Measurements from ENCODE around the gene GIT2.

GIT2 gene

DNA sequence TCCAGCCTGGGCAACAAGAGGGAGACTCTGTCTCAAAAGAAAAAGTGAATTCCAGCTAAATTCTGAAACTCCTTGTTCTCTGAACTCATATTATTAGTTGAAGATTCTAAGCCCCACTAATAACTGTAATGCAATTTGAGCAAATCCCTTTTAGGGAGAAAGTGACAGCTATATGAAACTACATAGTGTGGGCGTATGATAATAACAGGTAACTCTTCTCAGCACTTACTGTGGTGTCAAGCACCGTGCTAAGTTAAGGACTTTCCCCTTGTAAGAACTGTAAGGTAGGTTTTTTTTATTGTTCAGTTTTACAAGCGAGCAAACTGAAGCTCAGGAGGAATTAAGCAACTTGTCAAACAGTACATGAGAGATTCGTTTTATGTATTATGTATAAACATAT is 8.4 kb upstream of the GIT2 start:
- Histone ChIP-seq H3K27ac (ENCODE audit: low read depth, low read length) (no peak overlapping the region), H3K27me3 (ENCODE audit: control insufficient read depth, insufficient read depth, low read length) (peaks cover 8% of the 10 kb centered on the region), H3K9me3 (ENCODE audit: control insufficient read depth, insufficient read depth, low read depth, low read length) (no peaks in the 10 kb centered on the region), H3K4me1 (ENCODE audit: control insufficient read depth, insufficient read depth, low read length) (peaks cover 4% of the 10 kb centered on the region), H3K36me3 (ENCODE audit: control insufficient read depth, insufficient read depth, low read length) (no peaks in the 10 kb centered on the region), H3K9ac (ENCODE audit: low read length) (no peak overlapping the region), H3K4me3 (ENCODE audit: low read depth, low read length) (no peak overlapping the region)

DNA sequence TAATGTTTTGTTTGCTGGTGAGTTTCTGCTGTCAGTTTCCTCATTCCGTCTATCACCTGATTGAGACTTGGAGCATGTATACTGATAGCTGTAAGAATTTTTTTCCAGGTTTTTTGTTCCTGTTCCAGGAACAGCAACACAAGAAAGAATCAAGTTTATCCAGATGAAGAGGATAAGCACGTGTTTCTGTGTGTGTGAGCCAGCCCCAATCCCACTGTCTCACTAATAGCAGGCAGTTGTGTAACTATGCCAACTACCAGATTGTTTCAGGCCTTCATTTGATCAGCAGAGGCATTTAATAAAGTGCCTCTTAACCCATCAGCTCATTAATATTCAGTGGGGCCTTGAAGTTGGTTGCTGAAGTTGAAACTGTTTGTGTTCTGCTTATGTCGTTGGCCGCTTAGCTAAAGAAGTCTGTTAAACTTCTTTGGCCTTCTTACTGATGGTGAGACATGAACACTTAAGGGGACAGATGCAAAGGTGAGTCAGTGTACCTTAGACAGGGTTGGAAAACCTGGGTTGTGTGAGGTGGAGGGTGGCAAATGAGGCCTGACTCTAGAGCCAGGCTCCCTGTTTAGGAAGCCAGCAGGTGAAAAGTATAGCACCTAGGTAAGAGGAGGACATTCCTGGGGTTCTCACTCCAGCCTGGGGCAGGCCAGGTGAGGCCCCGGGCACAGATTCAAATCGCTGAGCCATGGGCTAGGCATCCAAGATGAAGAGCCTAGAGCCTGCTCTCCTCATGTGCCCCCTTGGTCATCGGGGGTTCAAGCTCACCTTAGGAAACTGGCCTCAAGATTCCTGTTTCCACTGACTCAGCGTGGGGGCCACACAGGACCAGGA is 6.7 kb upstream of the GIT2 start:
- Histone ChIP-seq H3K27ac (ENCODE audit: low read depth, low read length) (no peak overlapping the region), H3K27me3 (ENCODE audit: control insufficient read depth, insufficient read depth, low read length) (peaks cover 8% of the 10 kb centered on the region), H3K9me3 (ENCODE audit: control insufficient read depth, insufficient read depth, low read depth, low read length) (no peaks in the 10 kb centered on the region), H3K4me3 (ENCODE audit: low read depth, low read length) (no peak overlapping the region), H3K36me3 (ENCODE audit: control insufficient read depth, insufficient read depth, low read length) (no peaks in the 10 kb centered on the region), H3K4me1 (ENCODE audit: control insufficient read depth, insufficient read depth, low read length) (peaks cover 7% of the 10 kb centered on the region), H3K9ac (ENCODE audit: low read length) (no peak overlapping the region)

DNA sequence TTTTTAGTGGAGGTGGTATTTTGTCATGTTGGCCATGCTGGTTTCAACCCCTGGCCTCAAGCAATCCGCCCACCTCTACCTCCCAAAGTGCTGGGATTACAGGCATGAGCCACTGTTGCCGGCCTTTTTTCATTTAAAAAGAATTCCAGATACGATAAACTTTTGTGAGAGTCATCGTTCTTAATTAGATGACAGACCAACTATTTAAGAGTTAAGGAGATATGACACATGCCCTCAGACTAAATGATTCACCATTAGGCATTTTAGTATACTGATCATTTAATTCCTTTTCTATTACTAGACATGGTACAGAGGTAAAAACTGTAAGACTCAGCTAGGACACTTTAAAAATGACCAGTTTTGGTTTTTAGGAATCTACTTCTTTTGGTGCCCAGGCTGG is 5.4 kb upstream of the GIT2 start:
- Histone ChIP-seq H3K36me3 (ENCODE audit: control insufficient read depth, insufficient read depth, low read length) (no peaks in the 10 kb centered on the region), H3K27ac (ENCODE audit: low read depth, low read length) (no peak overlapping the region), H3K9ac (ENCODE audit: low read length) (no peak overlapping the region), H3K9me3 (ENCODE audit: control insufficient read depth, insufficient read depth, low read depth, low read length) (no peaks in the 10 kb centered on the region), H3K4me1 (ENCODE audit: control insufficient read depth, insufficient read depth, low read length) (peaks cover 7% of the 10 kb centered on the region), H3K27me3 (ENCODE audit: control insufficient read depth, insufficient read depth, low read length) (peaks cover 8% of the 10 kb centered on the region), H3K4me3 (ENCODE audit: low read depth, low read length) (no peak overlapping the region)

DNA sequence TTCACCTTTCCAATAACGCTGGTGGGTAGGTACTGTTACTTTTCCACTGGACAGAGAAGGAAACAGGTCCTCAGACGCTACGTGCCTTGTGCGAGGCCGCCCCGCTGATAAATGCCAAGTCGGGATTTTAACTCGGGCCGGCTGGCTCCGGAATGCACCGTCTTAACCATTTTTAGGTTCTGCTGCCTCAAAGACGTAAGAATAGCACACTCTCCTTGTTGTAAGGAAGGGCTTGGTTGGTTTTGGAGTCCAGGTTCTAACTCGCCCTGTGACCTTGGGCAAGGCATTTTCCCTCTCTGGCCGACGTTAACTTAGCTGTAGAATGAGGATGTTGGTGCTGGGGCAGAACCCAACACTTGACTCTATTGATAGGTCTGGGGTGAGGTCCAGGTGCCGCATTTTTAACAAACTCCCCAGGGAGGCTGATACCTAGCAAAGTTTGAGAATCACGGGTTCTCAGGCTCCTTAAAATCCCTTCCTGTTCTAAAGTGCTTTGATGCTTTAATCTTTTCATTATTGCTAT is 3.9 kb upstream of the GIT2 start:
- H3K4me3 ChIP-seq (ENCODE audit: low read depth, low read length): peak overlapping the region; percentile 86
- no peak overlapping the region for H3K27ac ChIP-seq (ENCODE audit: low read depth, low read length)
- H3K36me3 ChIP-seq (ENCODE audit: control insufficient read depth, insufficient read depth, low read length): no peaks in the 10 kb centered on the region
- H3K9ac ChIP-seq (ENCODE audit: low read length): peak overlapping the region; percentile 99
- H3K4me1 ChIP-seq (ENCODE audit: control insufficient read depth, insufficient read depth, low read length): peaks cover 11% of the 10 kb centered on the region
- no peaks in the 10 kb centered on the region for H3K9me3 ChIP-seq (ENCODE audit: control insufficient read depth, insufficient read depth, low read depth, low read length)
- H3K27me3 ChIP-seq (ENCODE audit: control insufficient read depth, insufficient read depth, low read length): peaks cover 8% of the 10 kb centered on the region

DNA sequence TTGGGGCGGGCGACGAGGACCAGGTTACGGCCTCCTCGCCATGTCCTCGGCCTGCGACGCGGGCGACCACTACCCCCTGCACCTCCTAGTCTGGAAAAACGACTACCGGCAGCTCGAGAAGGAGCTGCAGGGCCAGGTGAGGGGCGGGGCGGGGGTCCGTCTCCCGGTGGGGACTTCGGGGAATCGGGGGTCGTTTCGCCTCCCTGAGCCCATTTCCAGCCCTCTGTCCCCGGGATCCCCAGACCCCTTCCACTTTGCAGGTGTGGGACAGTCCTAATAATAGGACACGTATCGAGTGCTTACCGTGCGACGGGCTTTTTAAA is 3.4 kb upstream of the GIT2 start:
- H3K27ac ChIP-seq (ENCODE audit: low read depth, low read length): no peak overlapping the region
- peak overlapping the region; percentile 86 for H3K4me3 ChIP-seq (ENCODE audit: low read depth, low read length)
- peaks cover 8% of the 10 kb centered on the region for H3K27me3 ChIP-seq (ENCODE audit: control insufficient read depth, insufficient read depth, low read length)
- H3K9me3 ChIP-seq (ENCODE audit: control insufficient read depth, insufficient read depth, low read depth, low read length): no peaks in the 10 kb centered on the region
- H3K9ac ChIP-seq (ENCODE audit: low read length): peak overlapping the region; percentile 99
- H3K36me3 ChIP-seq (ENCODE audit: control insufficient read depth, insufficient read depth, low read length): no peaks in the 10 kb centered on the region
- H3K4me1 ChIP-seq (ENCODE audit: control insufficient read depth, insufficient read depth, low read length): peaks cover 15% of the 10 kb centered on the region

DNA sequence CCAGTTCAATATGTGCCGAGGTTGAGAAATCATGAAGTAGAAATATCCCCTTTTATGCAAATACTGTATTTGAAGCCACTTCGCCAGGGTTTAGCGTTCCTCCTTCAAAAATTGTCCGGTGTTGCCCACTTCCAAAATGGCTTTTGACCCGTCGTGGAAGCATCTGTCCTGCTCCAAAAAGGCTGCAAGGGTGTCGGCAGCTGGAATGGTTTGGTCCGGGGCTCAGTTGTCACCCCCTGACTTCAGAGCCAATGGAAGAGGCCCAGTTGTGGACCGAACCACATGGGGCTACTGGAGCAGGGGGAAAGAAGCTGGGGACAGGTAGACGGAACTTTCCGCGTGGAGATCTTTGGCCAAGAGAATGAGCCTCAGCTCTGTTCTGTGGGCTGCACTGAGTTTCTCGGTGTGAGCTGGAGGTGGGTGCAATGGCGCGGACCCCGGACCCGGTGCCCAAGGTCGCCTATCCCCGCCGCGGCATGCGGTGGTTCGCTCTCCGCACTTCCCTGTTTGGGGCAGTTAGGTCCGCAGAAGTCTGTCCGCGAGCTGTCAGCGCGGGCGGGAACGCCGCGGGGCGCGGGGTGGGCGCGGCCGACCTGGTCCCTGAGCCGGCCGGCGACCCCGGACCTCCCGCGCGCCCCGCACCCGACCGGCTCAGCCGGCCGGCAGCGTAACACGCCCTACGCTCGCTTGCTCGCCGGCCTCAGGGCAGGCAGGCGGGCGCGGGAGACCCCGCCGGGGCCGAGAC is 2.9 kb upstream of the GIT2 start, which contains the start of gene ANKRD13A:
Gene ANKRD13A, plus strand, starts transcription at position 527 of the 745 bp plus-strand sequence. CDS start 259 bp downstream, outside the sequence.
- no peaks in the 10 kb centered on the region for H3K36me3 ChIP-seq (ENCODE audit: control insufficient read depth, insufficient read depth, low read length)
- H3K4me1 ChIP-seq (ENCODE audit: control insufficient read depth, insufficient read depth, low read length): peaks cover 20% of the 10 kb centered on the region
- no peaks in the 10 kb centered on the region for H3K9me3 ChIP-seq (ENCODE audit: control insufficient read depth, insufficient read depth, low read depth, low read length)

DNA sequence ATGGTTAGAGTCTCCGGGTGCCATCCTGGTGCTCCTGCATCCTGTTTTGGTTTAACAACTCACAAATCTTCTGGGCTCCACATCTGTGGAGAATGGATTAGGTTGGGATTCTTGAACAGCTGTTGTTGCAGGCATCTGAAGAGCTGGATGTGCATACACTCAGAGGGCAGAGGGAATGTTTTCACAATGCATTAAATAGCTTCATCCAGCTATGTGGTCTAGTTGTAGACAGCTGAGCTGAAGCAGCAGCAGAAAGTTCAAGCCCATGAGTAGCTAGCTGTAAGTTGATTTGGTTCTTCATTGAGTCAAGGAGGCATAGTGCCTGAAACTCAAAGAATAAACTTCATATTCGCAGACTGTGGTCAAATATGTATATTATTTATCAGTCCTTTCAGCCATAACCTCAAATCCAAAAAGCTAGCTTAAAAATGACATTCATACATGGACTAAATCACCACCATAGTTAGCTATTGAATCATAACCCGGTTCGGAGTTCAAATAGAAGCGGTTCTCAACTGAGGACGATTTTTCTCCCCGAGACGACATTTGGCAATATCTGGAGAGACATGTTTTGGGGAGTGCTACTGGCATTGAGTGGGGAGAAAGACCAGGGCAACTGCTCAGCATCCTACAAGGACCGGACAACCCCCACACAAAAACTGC is 2.2 kb upstream of the GIT2 start:
- Histone ChIP-seq H3K27ac (ENCODE audit: low read depth, low read length) (peak overlapping the region; percentile 96; the same call in 1 of the 2 replicates), H3K36me3 (ENCODE audit: control insufficient read depth, insufficient read depth, low read length) (no peaks in the 10 kb centered on the region), H3K4me1 (ENCODE audit: control insufficient read depth, insufficient read depth, low read length) (peaks cover 20% of the 10 kb centered on the region), H3K9me3 (ENCODE audit: control insufficient read depth, insufficient read depth, low read depth, low read length) (no peaks in the 10 kb centered on the region), H3K9ac (ENCODE audit: low read length) (peak overlapping the region; percentile 99), H3K27me3 (ENCODE audit: control insufficient read depth, insufficient read depth, low read length) (peaks cover 8% of the 10 kb centered on the region), H3K4me3 (ENCODE audit: low read depth, low read length) (peak overlapping the region; percentile 86)

More for the DNA sequence above, 2.9 kb upstream of the GIT2 start, which contains the start of gene ANKRD13A:
- H3K27ac ChIP-seq (ENCODE audit: low read depth, low read length): peak within 1 kb of the TSS; percentile 96
- H3K9ac ChIP-seq (ENCODE audit: low read length): peak within 1 kb of the TSS; percentile 99
- peak within 1 kb of the TSS; percentile 86 for H3K4me3 ChIP-seq (ENCODE audit: low read depth, low read length)
- H3K27me3 ChIP-seq (ENCODE audit: control insufficient read depth, insufficient read depth, low read length): peaks cover 8% of the 10 kb centered on the region

DNA sequence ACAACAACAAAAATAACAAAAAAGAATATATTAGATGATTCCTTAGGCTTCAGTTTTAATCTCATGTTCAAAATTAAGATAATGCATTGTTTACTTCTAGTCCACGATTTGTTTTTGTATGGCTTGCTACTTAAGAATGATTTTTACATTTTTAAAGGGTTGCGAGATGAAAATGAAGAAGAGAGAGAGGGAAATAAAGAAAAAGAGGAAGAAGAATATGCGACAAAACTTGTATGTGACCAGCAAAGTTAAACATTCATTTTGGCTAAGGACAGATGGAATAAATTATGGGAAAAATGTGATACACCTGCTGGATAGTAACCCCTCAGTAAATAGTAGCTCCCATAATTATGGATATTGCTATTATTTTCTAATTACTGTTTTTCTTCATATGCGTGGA is 1.2 kb upstream of the GIT2 start:
- Histone ChIP-seq H3K9me3 (ENCODE audit: control insufficient read depth, insufficient read depth, low read depth, low read length) (no peaks in the 10 kb centered on the region), H3K27me3 (ENCODE audit: control insufficient read depth, insufficient read depth, low read length) (peaks cover 8% of the 10 kb centered on the region), H3K36me3 (ENCODE audit: control insufficient read depth, insufficient read depth, low read length) (no peaks in the 10 kb centered on the region), H3K4me3 (ENCODE audit: low read depth, low read length) (no peak overlapping the region), H3K9ac (ENCODE audit: low read length) (no peak overlapping the region), H3K27ac (ENCODE audit: low read depth, low read length) (no peak overlapping the region), H3K4me1 (ENCODE audit: control insufficient read depth, insufficient read depth, low read length) (peaks cover 20% of the 10 kb centered on the region)

DNA sequence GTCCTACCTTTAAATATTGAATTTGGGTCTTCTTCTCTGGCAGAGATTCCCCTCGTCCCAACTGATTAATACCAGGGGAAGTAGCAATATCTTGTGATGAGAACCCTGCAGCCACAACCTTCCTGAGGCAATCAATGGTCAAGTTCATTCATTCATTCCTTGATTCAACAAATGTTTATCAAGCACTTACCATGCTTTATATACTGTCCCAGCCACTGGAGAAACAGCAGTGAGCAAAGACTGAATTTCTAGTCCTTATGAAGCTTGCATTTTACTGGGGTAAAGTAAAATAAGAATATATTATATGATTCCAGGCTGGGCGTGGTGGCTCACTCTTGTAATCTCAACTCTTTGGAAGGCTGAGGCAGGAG is 300 bp upstream of the GIT2 start:
- H3K9ac ChIP-seq (ENCODE audit: low read length): peak overlapping the region; percentile 18
- H3K4me1 ChIP-seq (ENCODE audit: control insufficient read depth, insufficient read depth, low read length): peaks cover 20% of the 10 kb centered on the region
- no peaks in the 10 kb centered on the region; the same call in 1 of the 2 replicates for H3K36me3 ChIP-seq (ENCODE audit: control insufficient read depth, insufficient read depth, low read length)
- peaks cover 8% of the 10 kb centered on the region for H3K27me3 ChIP-seq (ENCODE audit: control insufficient read depth, insufficient read depth, low read length)
- H3K27ac ChIP-seq (ENCODE audit: low read depth, low read length): no peak overlapping the region
- peak overlapping the region; percentile 84 for H3K4me3 ChIP-seq (ENCODE audit: low read depth, low read length)
- no peaks in the 10 kb centered on the region for H3K9me3 ChIP-seq (ENCODE audit: control insufficient read depth, insufficient read depth, low read depth, low read length)

DNA sequence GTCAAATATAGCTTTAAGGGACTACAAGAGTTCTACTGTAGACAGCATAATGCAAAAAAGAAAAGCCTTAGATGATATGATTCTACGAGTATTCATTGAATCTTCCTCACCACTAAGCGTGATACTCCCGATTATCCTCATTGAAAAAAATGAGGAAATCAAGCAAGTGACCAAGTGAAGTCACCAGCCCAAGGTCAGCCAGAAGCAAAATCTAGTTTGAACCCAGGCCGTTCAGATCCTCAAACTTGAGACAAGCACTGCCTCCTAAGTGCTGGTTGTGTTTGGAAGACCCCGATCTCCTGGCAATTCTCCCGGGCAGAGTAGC is 845 bp downstream of the GIT2 start:
- H3K4me3 ChIP-seq (ENCODE audit: low read depth, low read length): peak overlapping the region; percentile 84
- H3K27me3 ChIP-seq (ENCODE audit: control insufficient read depth, insufficient read depth, low read length): peaks cover 7% of the 10 kb centered on the region
- H3K4me1 ChIP-seq (ENCODE audit: control insufficient read depth, insufficient read depth, low read length): peaks cover 19% of the 10 kb centered on the region
- H3K9ac ChIP-seq (ENCODE audit: low read length): peak overlapping the region; percentile 66
- H3K9me3 ChIP-seq (ENCODE audit: control insufficient read depth, insufficient read depth, low read depth, low read length): no peaks in the 10 kb centered on the region
- H3K36me3 ChIP-seq (ENCODE audit: control insufficient read depth, insufficient read depth, low read length): peaks cover 3% of the 10 kb centered on the region; the same call in 1 of the 2 replicates
- H3K27ac ChIP-seq (ENCODE audit: low read depth, low read length): no peak overlapping the region

Measured in HUES6 (cell line).